IPS DF 6.9 (cell line): Measurements from ENCODE around the gene TANC1.

Experiments
- DNase-seq: peaks from one replicate; pipeline ENCODE4 v3.0.0-alpha.2; 2013; ENCODE audit warnings: low read depth, low spot score
- H3K27ac ChIP-seq: one replicate; pipeline ENCODE4 v1.5.1; 2013; ENCODE audit warnings: low read length, control low read depth
- H3K27me3 ChIP-seq: 2 replicates; pipeline ENCODE4 v1.6.1; 2013; ENCODE audit warnings: mild to moderate bottlenecking, low read length; ENCODE audit not compliant: control insufficient read depth, insufficient read depth
- H3K36me3 ChIP-seq: 2 replicates; pipeline ENCODE4 v1.6.1; 2013; ENCODE audit warnings: low read length; ENCODE audit not compliant: control insufficient read depth, insufficient read depth
- H3K4me1 ChIP-seq: 2 replicates; pipeline ENCODE4 v1.6.1; 2013; ENCODE audit warnings: low read length; ENCODE audit not compliant: control insufficient read depth, insufficient read depth
- H3K4me3 ChIP-seq: 2 replicates; pipeline ENCODE4 v1.5.1; 2013; ENCODE audit warnings: mild to moderate bottlenecking, low read length
- H3K9me3 ChIP-seq: 2 replicates; pipeline ENCODE4 v1.6.1; 2013; ENCODE audit warnings: low read length, inconsistent platforms; ENCODE audit not compliant: control insufficient read depth, insufficient read depth
- WGBS: extraction: QIAGEN DNeasy Blood & Tissue Kit; methylation state at CpG from one replicate; pipeline ENCODE4 v1.1.7; 2013; ENCODE audit warnings: mixed read lengths, missing lambda C conversion rate; ENCODE audit not compliant: insufficient read length, insufficient coverage; 5-methylcytosine and 5-hydroxymethylcytosine counted together

TANC1 gene

GRCh38 chr2:158970241-158970751 lies 1.9 kb downstream of the TANC1 start:
- no peaks in the 10 kb centered on the region for H3K36me3 ChIP-seq
- no peak overlapping the region for H3K27ac ChIP-seq
- DNase-seq: no peak
- no peaks in the 10 kb centered on the region for H3K4me1 ChIP-seq
- WGBS: no CpG with 5 or more reads among the region's 3 CpGs
- H3K4me3 ChIP-seq: no peak overlapping the region; the same call in 1 of the 2 replicates
- H3K27me3 ChIP-seq: peaks cover 13% of the 10 kb centered on the region; the same call in 1 of the 2 replicates
- H3K9me3 ChIP-seq: no peaks in the 10 kb centered on the region

- no peaks in the 10 kb centered on the region for H3K9me3 ChIP-seq
- DNase-seq: no peak
- no peak overlapping the region for H3K27ac ChIP-seq
- WGBS: no CpG with 5 or more reads among the region's 8 CpGs
- no peaks in the 10 kb centered on the region for H3K36me3 ChIP-seq
- no peaks in the 10 kb centered on the region for H3K4me1 ChIP-seq
- H3K27me3 ChIP-seq: peaks cover 12% of the 10 kb centered on the region; the same call in 1 of the 2 replicates
- H3K4me3 ChIP-seq: no peak overlapping the region
Observed at GRCh38 chr2:158973116-158973956, 4.9 kb downstream of the TANC1 start.

GRCh38 chr2:158975271-158975921 lies 7.0 kb downstream of the TANC1 start:
- no peak for DNase-seq
- no peaks in the 10 kb centered on the region for H3K4me1 ChIP-seq
- H3K27ac ChIP-seq: no peak overlapping the region
- no peak overlapping the region for H3K4me3 ChIP-seq
- WGBS: no CpG with 5 or more reads among the region's 9 CpGs
- peaks cover 4% of the 10 kb centered on the region; the same call in 1 of the 2 replicates for H3K27me3 ChIP-seq
- H3K36me3 ChIP-seq: no peaks in the 10 kb centered on the region
- no peaks in the 10 kb centered on the region for H3K9me3 ChIP-seq

GRCh38 chr2:158979772-158980171 lies 11.3 kb downstream of the TANC1 start:
- no peak for DNase-seq
- Histone ChIP-seq H3K27me3 (no peaks in the 10 kb centered on the region), H3K27ac (no peak overlapping the region), H3K36me3 (no peaks in the 10 kb centered on the region), H3K9me3 (no peaks in the 10 kb centered on the region), H3K4me1 (peaks cover 2% of the 10 kb centered on the region; the same call in 1 of the 2 replicates), H3K4me3 (no peak overlapping the region)
- WGBS: no CpG with 5 or more reads among the region's 1 CpG

GRCh38 chr2:158984604-158985135 lies 16.2 kb downstream of the TANC1 start:
- Histone ChIP-seq H3K4me3 (no peak overlapping the region), H3K9me3 (no peaks in the 10 kb centered on the region; the same call in 1 of the 2 replicates), H3K4me1 (peaks cover 2% of the 10 kb centered on the region; the same call in 1 of the 2 replicates), H3K27ac (no peak overlapping the region), H3K36me3 (no peaks in the 10 kb centered on the region), H3K27me3 (no peaks in the 10 kb centered on the region)
- no CpG with 5 or more reads among the region's 5 CpGs for WGBS
- no peak for DNase-seq

GRCh38 chr2:158988501-158988900 lies 20.1 kb downstream of the TANC1 start:
- Histone ChIP-seq H3K36me3 (no peaks in the 10 kb centered on the region), H3K9me3 (no peaks in the 10 kb centered on the region; the same call in 1 of the 2 replicates), H3K27ac (no peak overlapping the region), H3K4me1 (peaks cover 2% of the 10 kb centered on the region; the same call in 1 of the 2 replicates), H3K4me3 (no peak overlapping the region), H3K27me3 (no peaks in the 10 kb centered on the region)
- DNase-seq: no peak
- WGBS: no CpG with 5 or more reads among the region's 5 CpGs

GRCh38 chr2:158989165-158989564 lies 20.7 kb downstream of the TANC1 start:
- no peak overlapping the region for H3K4me3 ChIP-seq
- no peaks in the 10 kb centered on the region; the same call in 1 of the 2 replicates for H3K9me3 ChIP-seq
- DNase-seq: no peak
- no peaks in the 10 kb centered on the region for H3K36me3 ChIP-seq
- peaks cover 2% of the 10 kb centered on the region; the same call in 1 of the 2 replicates for H3K4me1 ChIP-seq
- H3K27me3 ChIP-seq: no peaks in the 10 kb centered on the region
- H3K27ac ChIP-seq: no peak overlapping the region
- no CpG with 5 or more reads among the region's 5 CpGs for WGBS

- WGBS: no CpG with 5 or more reads among the region's 6 CpGs
- DNase-seq: no peak
Observed at GRCh38 chr2:158990397-158991214, 22.2 kb downstream of the TANC1 start.

GRCh38 chr2:158993030-158993429 lies 24.6 kb downstream of the TANC1 start:
- no peak for DNase-seq
- Histone ChIP-seq H3K4me3 (no peak overlapping the region), H3K27ac (no peak overlapping the region), H3K36me3 (no peaks in the 10 kb centered on the region), H3K9me3 (no peaks in the 10 kb centered on the region), H3K4me1 (no peaks in the 10 kb centered on the region), H3K27me3 (no peaks in the 10 kb centered on the region)
- no CpG with 5 or more reads among the region's 5 CpGs for WGBS

More at GRCh38 chr2:158990397-158991214, 22.2 kb downstream of the TANC1 start:
- no peak overlapping the region for H3K4me3 ChIP-seq
- H3K27me3 ChIP-seq: no peaks in the 10 kb centered on the region
- no peaks in the 10 kb centered on the region for H3K36me3 ChIP-seq
- no peaks in the 10 kb centered on the region for H3K4me1 ChIP-seq
- no peak overlapping the region for H3K27ac ChIP-seq
- no peaks in the 10 kb centered on the region for H3K9me3 ChIP-seq
